GM12872 (cell line): ENCODE data around the gene PCNX3.

Experiments
- TF ChIP-seq, protein P1 (sequence below): IDR thresholded peaks from 3 replicates; pipeline ENCODE4 v1.5.1; 2011; ENCODE audit warnings: low read depth, mild to moderate bottlenecking, low read length, moderate library complexity; ENCODE audit not compliant: insufficient read depth

Gene PCNX3

DNA sequence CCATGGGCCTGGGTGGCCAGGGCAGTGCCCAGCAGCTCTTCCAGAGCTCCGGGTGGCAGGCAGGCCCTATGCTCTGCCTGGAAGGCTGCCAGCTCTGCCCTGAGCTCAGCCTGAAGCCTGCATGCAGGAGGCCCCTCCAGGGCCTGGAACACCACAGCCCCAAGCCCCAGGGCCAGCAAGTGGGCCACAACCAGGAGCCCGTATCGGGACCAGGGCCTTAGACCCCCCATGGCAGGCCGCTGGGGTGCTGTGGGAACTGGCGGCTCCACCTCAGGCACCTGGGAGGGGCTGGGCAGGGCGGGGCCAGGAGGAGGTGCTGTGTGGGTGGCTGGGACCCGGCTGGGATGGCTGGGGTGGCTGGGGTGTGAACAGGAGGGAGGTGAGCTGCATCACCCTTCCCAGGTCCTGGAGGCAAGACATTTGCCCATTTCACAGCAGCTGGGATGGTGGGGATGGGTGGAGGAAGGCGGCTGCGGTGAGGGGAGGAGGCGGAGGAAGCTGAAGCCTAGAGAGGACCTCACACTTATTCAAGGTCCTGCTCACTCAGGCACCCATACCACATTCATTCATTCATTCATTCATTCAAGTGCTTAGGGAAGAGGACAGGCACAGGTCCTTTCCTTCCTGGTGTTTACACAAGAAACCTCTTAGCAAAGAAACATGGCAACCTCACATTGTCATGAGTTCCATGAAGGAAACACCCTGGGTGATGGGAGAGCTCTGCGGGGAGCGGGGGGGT, 19.9 kb upstream of the PCNX3 start, which contains the start of gene KCNK7:
Gene KCNK7, minus strand, starts transcription at position 258 of the 739 bp plus-strand sequence. Its CDS starts 28 bp downstream, at position 230.
- TF ChIP-seq, protein P1, sequence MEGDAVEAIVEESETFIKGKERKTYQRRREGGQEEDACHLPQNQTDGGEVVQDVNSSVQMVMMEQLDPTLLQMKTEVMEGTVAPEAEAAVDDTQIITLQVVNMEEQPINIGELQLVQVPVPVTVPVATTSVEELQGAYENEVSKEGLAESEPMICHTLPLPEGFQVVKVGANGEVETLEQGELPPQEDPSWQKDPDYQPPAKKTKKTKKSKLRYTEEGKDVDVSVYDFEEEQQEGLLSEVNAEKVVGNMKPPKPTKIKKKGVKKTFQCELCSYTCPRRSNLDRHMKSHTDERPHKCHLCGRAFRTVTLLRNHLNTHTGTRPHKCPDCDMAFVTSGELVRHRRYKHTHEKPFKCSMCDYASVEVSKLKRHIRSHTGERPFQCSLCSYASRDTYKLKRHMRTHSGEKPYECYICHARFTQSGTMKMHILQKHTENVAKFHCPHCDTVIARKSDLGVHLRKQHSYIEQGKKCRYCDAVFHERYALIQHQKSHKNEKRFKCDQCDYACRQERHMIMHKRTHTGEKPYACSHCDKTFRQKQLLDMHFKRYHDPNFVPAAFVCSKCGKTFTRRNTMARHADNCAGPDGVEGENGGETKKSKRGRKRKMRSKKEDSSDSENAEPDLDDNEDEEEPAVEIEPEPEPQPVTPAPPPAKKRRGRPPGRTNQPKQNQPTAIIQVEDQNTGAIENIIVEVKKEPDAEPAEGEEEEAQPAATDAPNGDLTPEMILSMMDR, result no peak

DNA sequence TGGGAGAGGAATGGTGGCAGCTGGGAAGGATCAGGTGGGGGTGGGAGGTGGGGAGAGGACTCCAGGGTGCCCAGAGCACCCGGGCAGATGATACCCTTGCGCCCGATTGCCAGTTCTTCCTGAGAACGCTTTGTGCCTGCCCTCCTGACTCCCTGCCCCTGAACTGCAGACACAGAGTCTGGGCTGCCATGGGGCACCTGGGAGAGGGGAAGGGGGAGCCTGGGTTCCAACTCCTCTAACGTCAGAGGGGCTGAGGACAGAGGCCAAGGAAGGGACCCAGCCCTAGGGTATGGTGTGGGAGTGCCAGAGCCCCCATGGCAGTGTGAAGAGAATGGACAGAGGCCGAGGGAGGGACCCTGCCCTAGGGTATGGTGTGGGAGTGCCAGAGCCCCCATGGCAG, 19.1 kb upstream of the PCNX3 start:
- TF ChIP-seq, protein P1, result no peak

DNA sequence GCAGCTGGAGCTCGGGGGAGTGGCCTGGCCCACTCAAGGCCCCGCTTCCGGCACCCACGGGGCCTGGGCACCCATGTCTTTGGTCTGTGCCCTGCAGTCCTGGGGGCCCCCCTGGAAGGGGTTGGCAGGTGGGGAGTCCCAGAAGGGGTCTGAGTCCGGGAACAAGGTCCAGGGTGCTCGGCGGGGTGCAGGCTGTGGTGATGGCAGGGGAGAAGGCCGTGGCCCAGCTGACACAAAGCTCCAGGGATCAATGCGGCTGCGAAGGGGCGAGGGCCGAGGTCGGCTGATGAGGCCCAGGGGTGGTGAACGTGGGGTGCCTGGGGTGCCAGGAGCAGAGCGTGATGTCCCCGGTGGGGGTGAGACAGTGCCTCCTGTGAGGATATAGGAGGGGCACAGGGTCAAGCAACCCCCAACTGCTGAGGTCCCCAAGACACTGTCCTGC, 17.3 kb upstream of the PCNX3 start:
- TF ChIP-seq, protein P1, result no peak

DNA sequence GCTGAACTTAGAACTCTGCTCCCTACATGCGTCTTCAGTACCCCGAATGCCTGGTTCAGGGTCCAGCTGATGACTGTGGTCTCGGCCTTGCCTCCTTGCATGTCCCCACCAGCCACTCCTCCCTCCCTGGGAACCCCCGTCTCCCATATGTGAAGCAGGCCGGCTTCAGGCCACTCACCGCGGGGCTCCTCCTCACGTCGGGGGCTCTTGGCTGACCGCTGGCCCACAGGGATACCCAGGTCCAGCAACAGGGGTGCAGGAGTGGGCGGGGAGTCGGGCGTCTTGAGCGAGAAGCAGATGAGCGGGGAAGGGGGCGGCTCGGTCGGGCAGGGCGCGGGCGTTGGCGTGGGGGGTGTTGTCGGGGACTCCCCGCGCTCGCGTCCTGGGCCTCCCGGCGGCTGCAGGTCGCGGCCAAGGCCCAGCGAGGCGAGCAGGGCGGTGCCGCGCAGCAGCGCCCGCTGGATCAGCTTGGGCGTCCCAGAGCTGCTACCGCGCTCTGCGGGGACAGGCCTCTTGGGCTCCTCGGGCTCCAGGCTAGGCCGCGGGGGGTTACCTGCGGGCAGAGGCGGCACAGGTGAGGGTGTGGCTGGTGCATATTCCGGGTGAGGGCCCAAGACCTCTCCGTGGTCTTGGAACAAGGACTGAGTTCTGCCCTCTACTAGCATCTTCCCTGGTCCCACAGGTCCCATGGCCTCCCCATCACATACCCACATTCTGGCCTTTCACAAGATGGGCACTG, 16.2 kb upstream of the PCNX3 start:
- TF ChIP-seq, protein P1, result no peak

DNA sequence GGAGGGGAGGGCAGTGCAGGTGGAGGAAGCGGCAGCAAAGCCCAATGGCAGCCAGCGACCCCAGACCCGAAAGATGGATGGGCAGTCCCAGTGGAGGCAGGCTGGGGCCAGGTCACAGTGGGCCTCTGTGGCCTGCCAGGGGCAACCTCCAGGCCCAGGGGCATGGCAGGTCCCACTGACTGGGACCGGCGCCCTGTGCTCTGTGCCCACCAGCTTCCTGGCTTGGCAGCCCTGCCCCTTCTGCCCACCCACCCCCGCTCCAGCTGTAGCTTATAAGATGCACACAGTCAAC, 15.7 kb upstream of the PCNX3 start:
- TF ChIP-seq, protein P1, result no peak

DNA sequence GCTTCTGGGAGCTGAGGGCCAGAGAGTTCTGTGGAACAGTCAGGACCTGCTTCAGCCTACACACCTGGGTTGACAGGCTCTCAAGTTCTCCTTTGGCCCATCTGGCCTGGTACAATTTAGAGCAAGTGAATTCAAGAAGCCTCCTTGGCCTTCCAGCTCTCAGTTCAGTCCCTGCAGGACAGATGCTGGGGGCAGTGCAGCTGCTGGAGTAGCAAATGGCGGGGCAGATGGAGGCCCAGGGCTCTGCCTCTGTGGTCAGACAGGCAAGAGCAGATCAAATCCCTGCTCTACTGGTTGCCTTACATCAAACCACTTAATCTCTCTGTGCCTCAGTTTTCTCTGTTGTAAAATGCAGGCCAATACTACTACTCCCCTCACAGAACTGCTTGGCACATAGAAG, 11.3 kb upstream of the PCNX3 start:
- TF ChIP-seq, protein P1, result no peak

DNA sequence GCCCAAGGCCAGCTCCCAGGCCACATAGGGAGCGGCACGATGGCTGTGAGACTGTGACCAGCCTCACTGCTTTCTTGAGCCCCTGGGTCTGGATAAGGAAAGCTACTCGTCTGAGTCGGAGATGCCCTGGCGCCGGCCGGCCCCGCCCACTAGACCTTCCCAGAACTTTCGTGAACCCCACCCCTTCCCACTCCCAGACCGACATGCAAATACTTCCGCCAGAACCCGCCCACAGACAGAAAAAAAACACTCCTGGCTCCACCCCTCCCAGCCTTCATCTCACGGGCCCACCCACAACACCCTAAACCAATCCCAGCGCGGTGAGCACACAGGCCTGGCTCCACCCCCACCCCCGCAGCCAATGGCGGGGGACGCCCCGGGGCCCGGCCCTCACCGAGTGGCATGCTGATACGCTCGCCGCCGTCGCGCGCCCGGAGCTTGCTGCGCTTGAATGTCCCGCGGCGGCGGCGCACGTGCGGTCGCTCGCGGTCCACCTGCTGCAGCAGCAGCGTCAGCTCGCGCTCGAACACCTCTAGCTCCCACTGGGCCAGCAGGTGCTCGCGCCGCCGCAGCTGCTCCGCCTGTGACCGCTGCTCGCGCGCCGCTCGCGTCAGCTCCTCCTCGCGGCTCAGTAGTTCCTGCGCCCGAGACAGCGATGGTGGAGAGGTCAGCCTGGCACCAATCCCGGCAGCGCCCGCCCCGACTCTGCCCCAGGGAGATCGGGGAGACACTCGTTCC, 8.5 kb upstream of the PCNX3 start:
- TF ChIP-seq, protein P1, result no peak
